Neural cell (in vitro differentiated cells): ENCODE results near the gene PLA2G2D.

Experiments
- CTCF ChIP-seq: fragments of 450-650 bp; IDR thresholded peaks from 2 replicates; pipeline ENCODE4 v1.5.1; 2014; ENCODE audit warnings: antibody characterized with exemption, mild to moderate bottlenecking, moderate library complexity; ENCODE audit not compliant: poor library complexity, severe bottlenecking
- EZH2 ChIP-seq: fragments of 200-600, 300-800 bp; shearing (Covaris generic), sonication (generic); IDR thresholded peaks from 2 replicates; pipeline ENCODE4 v1.6.1; 2014; ENCODE audit warnings: antibody characterized with exemption, low read length, borderline replicate concordance, mild to moderate bottlenecking; ENCODE audit not compliant: insufficient read depth, poor library complexity, severe bottlenecking

DNA sequence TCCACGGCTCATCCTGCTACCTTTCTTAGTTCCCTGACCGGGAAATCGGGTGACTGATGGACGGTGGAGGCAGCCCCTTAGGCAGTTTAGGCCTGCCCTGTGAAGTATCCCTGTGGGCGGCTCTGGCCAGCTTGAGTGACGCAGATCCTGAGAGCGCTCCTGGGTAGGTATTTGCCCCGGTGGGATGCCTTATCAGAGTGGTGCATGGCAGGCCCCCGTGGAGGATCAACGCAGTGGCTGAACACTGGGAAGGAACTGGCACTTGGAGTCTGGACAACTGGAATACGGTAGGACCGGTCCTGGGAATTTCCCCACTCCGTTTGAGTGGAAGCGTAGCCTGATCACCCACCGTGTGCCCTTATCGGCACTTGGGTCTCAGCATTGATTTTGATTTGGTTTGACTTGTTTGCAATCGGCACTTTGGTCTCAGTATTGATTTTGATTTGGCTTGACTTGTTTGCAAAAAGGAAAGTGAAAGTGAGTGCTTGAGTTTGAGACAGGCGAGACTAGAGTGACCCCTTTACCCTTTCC, 35.0 kb upstream of the PLA2G2D start:
- no peak for TF ChIP-seq EZH2
- TF ChIP-seq CTCF, result no peak
